ENCODE results near the gene NTSR2.

The NTSR2 gene

DNA sequence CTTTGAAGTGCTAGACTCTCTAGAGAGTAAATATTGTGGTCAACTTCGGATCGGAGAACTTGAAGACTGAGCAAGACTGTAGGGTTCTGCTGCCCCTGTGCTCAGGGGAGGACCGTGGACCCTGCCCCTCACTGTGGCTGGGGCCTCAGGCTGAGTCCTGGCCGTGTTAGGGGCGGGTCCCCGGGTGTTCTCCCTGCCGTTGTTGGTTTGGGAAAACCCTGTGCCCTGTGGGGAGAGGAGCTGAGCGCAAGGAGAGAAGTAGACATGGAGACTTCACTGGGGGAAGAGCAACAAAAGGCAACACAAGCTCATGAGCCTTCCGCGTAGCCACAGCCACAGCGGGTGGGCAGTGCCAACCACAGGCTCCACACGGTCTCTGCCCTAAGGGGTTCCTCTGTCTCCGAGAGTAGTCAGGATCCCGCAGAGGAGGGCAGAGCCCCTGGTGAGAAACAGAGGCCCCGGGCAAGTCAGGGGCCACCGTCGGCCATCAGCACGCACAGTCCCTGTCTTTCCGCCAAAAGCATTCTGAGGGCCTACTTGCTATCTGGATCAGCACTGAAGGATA is 53.1 kb downstream of the NTSR2 start:
- no peak overlapping the region for H3K9ac ChIP-seq (ENCODE audit: insufficient read length)
- TF ChIP-seq POLR2AphosphoS5 (IDR thresholded peaks at IDR 0.05; ENCODE audit: borderline replicate concordance, low read depth, low read length) (no peak), EZH2 (IDR thresholded peaks at IDR 0.05) (no peak), FOXP2 (optimal IDR thresholded peaks at IDR 0.05; ENCODE audit: control extremely low read depth, extremely low read length, insufficient read depth) (no peak)
- peak; percentile 57 for DNase-seq (ENCODE audit: low read depth, low spot score)
- no peaks in the 10 kb centered on the region for H3K36me3 ChIP-seq (ENCODE audit: insufficient read depth, low read length)
- H3K27ac ChIP-seq, result no peak overlapping the region
- no peaks in the 10 kb centered on the region for H3K9me3 ChIP-seq (ENCODE audit: low read depth, low read length)
- peak overlapping the region; percentile 43; the same call in 1 of the 2 replicates for H3K4me3 ChIP-seq

DNA sequence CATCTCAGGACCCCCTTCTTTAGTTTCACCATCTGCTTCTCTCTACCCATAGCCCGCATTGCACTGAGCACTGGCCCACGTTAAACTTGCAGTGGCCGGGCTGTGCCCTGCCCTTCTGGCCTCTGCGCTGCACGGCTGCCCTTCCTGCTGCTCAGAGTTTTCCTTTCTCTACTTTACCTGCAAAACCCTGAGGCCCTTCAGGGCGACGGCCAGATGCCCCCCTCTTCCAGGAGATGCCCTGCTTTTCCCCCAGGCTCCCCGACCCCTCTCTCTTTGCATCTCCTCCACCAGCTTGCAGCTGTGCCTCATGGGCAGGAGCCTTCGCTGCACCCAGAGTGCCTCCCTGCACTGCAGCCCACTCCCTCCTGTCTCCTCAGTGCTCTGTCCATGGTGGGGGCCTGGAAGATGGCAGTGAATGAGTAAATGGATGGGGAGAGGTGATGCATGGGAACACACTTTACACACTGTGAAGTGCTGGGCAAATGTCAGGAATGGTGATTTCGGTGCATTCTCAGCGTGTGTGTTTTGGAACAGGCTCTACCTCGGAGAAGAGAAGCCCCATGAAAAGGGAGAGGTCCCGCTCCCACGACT is 53.8 kb downstream of the NTSR2 start:
- TF ChIP-seq POLR2AphosphoS5 (IDR thresholded peaks at IDR 0.05; ENCODE audit: borderline replicate concordance, low read depth, low read length) (no peak), FOXP2 (optimal IDR thresholded peaks at IDR 0.05; ENCODE audit: control extremely low read depth, extremely low read length, insufficient read depth) (no peak), EZH2 (IDR thresholded peaks at IDR 0.05) (no peak)
- no peaks in the 10 kb centered on the region for H3K36me3 ChIP-seq (ENCODE audit: insufficient read depth, low read length)
- no peak overlapping the region for H3K4me3 ChIP-seq
- DNase-seq (ENCODE audit: low read depth, low spot score), result no peak
- no peak overlapping the region for H3K9ac ChIP-seq (ENCODE audit: insufficient read length)
- no peak overlapping the region for H3K27ac ChIP-seq
- no peaks in the 10 kb centered on the region for H3K9me3 ChIP-seq (ENCODE audit: low read depth, low read length)

DNA sequence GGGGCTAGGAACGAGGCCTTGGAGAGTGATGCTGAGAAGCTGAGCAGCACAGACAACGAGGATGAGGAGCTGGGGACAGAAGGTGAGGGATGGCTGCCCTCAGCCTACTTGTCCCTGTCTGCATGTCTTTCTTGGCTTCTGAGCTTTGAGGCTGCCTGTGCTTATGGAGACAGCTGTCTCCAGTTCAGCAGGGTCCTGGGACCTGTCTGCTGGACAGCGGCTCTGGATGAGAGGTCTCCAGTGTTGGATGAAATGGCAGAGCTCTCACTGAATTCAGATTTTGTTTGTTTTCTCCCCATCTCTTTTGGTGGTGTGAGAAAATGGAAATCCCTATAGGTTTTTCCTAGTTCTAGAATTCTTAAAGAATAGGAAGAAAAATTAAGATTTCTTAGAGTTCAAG is 54.8 kb downstream of the NTSR2 start:
- no peaks in the 10 kb centered on the region for H3K9me3 ChIP-seq (ENCODE audit: low read depth, low read length)
- H3K9ac ChIP-seq (ENCODE audit: insufficient read length), result no peak overlapping the region
- no peaks in the 10 kb centered on the region for H3K36me3 ChIP-seq (ENCODE audit: insufficient read depth, low read length)
- no peak overlapping the region for H3K4me3 ChIP-seq
- H3K27ac ChIP-seq, result no peak overlapping the region
- no peak for TF ChIP-seq POLR2AphosphoS5 (IDR thresholded peaks at IDR 0.05; ENCODE audit: borderline replicate concordance, low read depth, low read length)
- TF ChIP-seq EZH2 (IDR thresholded peaks at IDR 0.05), result no peak
- TF ChIP-seq FOXP2 (optimal IDR thresholded peaks at IDR 0.05; ENCODE audit: control extremely low read depth, extremely low read length, insufficient read depth), result no peak
- no peak for DNase-seq (ENCODE audit: low read depth, low spot score)

DNA sequence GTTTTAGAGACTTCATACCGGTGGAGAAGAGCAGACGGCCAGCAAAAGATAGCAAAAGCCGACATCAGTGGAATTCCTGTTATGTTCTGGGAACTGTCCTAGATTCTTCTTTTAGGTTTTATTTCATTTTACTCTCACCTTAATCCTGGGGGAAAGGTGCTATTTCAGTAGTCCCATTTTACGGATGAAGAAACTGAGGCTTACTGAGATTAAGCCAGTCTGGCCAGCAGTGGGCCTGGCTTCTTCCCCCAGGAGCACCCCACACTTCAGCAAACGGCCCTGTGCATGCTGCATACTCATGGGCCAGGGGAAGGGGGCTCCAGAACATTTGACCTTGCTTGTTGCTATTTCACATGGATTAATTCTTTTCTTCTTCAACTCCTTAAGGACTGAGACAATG is 56.7 kb downstream of the NTSR2 start:
- no peaks in the 10 kb centered on the region for H3K36me3 ChIP-seq (ENCODE audit: insufficient read depth, low read length)
- TF ChIP-seq EZH2 (IDR thresholded peaks at IDR 0.05) (no peak), FOXP2 (optimal IDR thresholded peaks at IDR 0.05; ENCODE audit: control extremely low read depth, extremely low read length, insufficient read depth) (no peak), POLR2AphosphoS5 (IDR thresholded peaks at IDR 0.05; ENCODE audit: borderline replicate concordance, low read depth, low read length) (no peak)
- no peaks in the 10 kb centered on the region for H3K9me3 ChIP-seq (ENCODE audit: low read depth, low read length)
- DNase-seq (ENCODE audit: low read depth, low spot score), result no peak
- H3K27ac ChIP-seq, result no peak overlapping the region
- no peak overlapping the region for H3K4me3 ChIP-seq
- no peak overlapping the region for H3K9ac ChIP-seq (ENCODE audit: insufficient read length)

DNA sequence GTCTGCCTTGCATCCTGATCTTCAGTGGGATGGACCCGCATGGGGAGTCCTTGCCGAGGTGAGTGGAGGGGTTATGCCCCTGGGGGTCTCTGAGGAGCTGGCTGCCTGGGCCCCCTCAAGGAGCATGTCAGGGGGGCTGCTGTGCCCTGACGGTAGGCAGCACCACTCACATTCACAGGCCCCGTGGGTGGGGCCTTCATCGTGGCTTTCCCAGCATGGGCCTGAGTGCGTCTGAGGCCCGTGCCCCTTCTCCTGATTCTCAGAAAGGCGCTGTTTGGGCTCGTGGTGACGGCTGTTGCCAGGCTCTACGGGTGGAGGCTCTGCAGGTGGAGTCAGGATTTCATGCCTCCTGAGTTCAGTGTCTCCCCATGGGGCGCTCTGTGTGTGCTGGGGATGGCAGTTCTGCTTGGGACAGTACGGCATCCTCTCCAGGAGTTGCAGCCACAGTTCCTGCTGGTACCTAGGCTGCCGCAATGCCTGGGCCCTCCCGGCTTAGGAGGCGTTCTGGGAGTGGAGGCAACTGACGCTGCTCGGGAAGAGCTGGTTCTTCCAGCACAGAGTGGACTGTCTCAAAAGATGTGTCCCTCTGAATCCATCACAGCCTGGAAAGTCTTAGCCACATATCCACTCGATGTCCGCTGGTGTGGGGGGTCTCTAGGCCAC is 57.3 kb downstream of the NTSR2 start:
- no peak overlapping the region for H3K9ac ChIP-seq (ENCODE audit: insufficient read length)
- no peak for TF ChIP-seq FOXP2 (optimal IDR thresholded peaks at IDR 0.05; ENCODE audit: control extremely low read depth, extremely low read length, insufficient read depth)
- TF ChIP-seq POLR2AphosphoS5 (IDR thresholded peaks at IDR 0.05; ENCODE audit: borderline replicate concordance, low read depth, low read length), result no peak
- no peak for TF ChIP-seq EZH2 (IDR thresholded peaks at IDR 0.05)
- no peaks in the 10 kb centered on the region for H3K36me3 ChIP-seq (ENCODE audit: insufficient read depth, low read length)
- H3K9me3 ChIP-seq (ENCODE audit: low read depth, low read length), result no peaks in the 10 kb centered on the region
- H3K4me3 ChIP-seq, result no peak overlapping the region
- no peak for DNase-seq (ENCODE audit: low read depth, low spot score)
- no peak overlapping the region for H3K27ac ChIP-seq

DNA sequence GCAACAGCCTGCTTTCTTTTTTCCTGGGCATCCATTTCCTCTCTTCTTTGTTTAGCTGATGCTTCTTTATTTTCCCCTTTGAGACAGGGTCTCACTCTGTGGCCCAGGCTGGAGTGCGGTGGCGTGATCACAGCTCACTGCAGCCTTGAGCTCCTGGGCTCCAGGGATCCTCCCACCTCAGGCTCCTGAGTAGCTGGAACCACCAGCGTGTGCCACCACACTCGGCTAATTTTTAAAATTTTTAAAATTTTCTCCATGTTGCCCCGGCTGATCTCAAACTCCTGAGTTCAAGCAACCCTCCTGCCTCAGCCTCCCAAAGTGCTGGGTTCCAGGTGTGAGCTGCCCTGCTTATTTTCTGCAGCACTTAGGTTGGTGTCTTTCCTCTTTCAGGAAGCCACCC is 58.7 kb downstream of the NTSR2 start:
- H3K9ac ChIP-seq (ENCODE audit: insufficient read length), result no peak overlapping the region
- TF ChIP-seq EZH2 (IDR thresholded peaks at IDR 0.05) (no peak), FOXP2 (optimal IDR thresholded peaks at IDR 0.05; ENCODE audit: control extremely low read depth, extremely low read length, insufficient read depth) (no peak), POLR2AphosphoS5 (IDR thresholded peaks at IDR 0.05; ENCODE audit: borderline replicate concordance, low read depth, low read length) (no peak)
- H3K36me3 ChIP-seq (ENCODE audit: insufficient read depth, low read length), result no peaks in the 10 kb centered on the region
- no peak overlapping the region for H3K4me3 ChIP-seq
- DNase-seq (ENCODE audit: low read depth, low spot score), result no peak
- H3K27ac ChIP-seq, result no peak overlapping the region
- no peaks in the 10 kb centered on the region for H3K9me3 ChIP-seq (ENCODE audit: low read depth, low read length)

DNA sequence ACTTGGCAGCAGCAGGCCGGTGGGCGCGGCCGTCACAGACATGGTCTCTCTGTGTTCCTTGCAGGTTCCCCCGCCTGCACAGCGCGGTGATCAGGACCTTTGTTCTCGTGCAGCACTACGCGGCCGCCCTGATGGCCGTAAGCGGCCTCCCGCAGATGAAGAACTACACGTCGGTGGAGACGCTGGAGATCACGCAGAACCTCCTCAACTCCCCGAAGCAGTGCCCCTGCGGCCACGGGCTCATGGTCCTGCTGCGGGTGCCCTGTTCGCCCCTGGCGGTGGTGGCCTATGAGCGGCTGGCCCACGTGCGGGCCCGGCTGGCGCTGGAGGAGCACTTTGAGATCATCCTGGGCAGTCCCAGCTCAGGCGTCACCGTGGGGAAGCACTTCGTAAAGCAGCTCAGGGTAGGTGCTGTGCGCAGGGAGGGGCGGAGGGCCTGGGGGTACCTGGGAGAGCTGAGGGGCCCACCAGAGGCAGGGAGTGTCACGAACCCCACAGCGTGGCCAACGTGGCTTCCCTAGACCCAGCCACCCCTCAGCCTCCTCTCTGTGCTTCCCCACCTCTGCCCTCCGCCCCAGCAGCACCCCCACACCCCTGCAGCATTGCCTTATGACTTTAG is 59.3 kb downstream of the NTSR2 start:
- Histone ChIP-seq H3K9me3 (ENCODE audit: low read depth, low read length) (no peaks in the 10 kb centered on the region), H3K27ac (no peak overlapping the region), H3K36me3 (ENCODE audit: insufficient read depth, low read length) (no peaks in the 10 kb centered on the region), H3K9ac (ENCODE audit: insufficient read length) (no peak overlapping the region), H3K4me3 (no peak overlapping the region)
- no peak for DNase-seq (ENCODE audit: low read depth, low spot score)
- no peak for TF ChIP-seq FOXP2 (optimal IDR thresholded peaks at IDR 0.05; ENCODE audit: control extremely low read depth, extremely low read length, insufficient read depth)
- TF ChIP-seq POLR2AphosphoS5 (IDR thresholded peaks at IDR 0.05; ENCODE audit: borderline replicate concordance, low read depth, low read length), result no peak
